Measurements from ENCODE around the gene PTPRK.

PTPRK gene

GRCh38 chr6:128277379-128277778, 243.0 kb downstream of the PTPRK start:
- DNase-seq: no peak

- no peak for DNase-seq
Observed at GRCh38 chr6:128276311-128276710, 244.1 kb downstream of the PTPRK start.

GRCh38 chr6:128275681-128276080, 244.7 kb downstream of the PTPRK start:
- no peak for DNase-seq

- DNase-seq: no peak
Observed at GRCh38 chr6:128275030-128275429, 245.4 kb downstream of the PTPRK start.

GRCh38 chr6:128271527-128271926, 248.9 kb downstream of the PTPRK start:
- no peak for DNase-seq

- DNase-seq: no peak
Observed at GRCh38 chr6:128271011-128271410, 249.4 kb downstream of the PTPRK start.

GRCh38 chr6:128266946-128267345, 253.5 kb downstream of the PTPRK start:
- DNase-seq: no peak

GRCh38 chr6:128265706-128266105, 254.7 kb downstream of the PTPRK start:
- no peak for DNase-seq

- DNase-seq: no peak
Observed at GRCh38 chr6:128259730-128260685, 260.4 kb downstream of the PTPRK start.

GRCh38 chr6:128259029-128259724, 261.2 kb downstream of the PTPRK start:
- DNase-seq: no peak

GRCh38 chr6:128256095-128256494, 264.3 kb downstream of the PTPRK start:
- no peak for DNase-seq

- DNase-seq: peak in 1 of 2 donors; percentile 3
Observed at GRCh38 chr6:128252341-128253176, 267.8 kb downstream of the PTPRK start.

GRCh38 chr6:128251445-128252340, 268.7 kb downstream of the PTPRK start:
- DNase-seq: no peak

- no peak for DNase-seq
Observed at GRCh38 chr6:128250370-128251070, 269.9 kb downstream of the PTPRK start.

GRCh38 chr6:128249429-128249828, 271.0 kb downstream of the PTPRK start:
- DNase-seq: no peak

- DNase-seq: no peak
Observed at GRCh38 chr6:128246472-128247260, 273.7 kb downstream of the PTPRK start.

GRCh38 chr6:128244751-128245405, 275.5 kb downstream of the PTPRK start:
- DNase-seq: no peak

GRCh38 chr6:128242765-128243403, 277.5 kb downstream of the PTPRK start:
- no peak for DNase-seq

GRCh38 chr6:128241216-128241615, 279.2 kb downstream of the PTPRK start:
- DNase-seq: no peak
